Endodermal cell (in vitro differentiated cells): ENCODE data around the gene OPRM1. TPM values are rescaled to one million over a fixed set of nuclear protein-coding genes. Genes with fewer than 3 reads are reported as not detected.
"Not testable (repeated sequence)": the region's sequence is repeated elsewhere in the genome, so short reads cannot be mapped to it uniquely, and the experiment has no call there.

Experiments
- DNase-seq: peaks from one replicate; pipeline ENCODE4 v3.0.0-alpha.2; 2017
- H3K27ac ChIP-seq: 2 replicates; pipeline ENCODE4 v1.5.1; 2013; ENCODE audit warnings: mild to moderate bottlenecking, low read depth, low read length, moderate library complexity
- H3K27me3 ChIP-seq: 2 replicates; pipeline ENCODE4 v1.6.1; 2013; ENCODE audit warnings: mild to moderate bottlenecking, low read length, moderate library complexity; ENCODE audit not compliant: insufficient read depth, control insufficient read depth, poor library complexity, severe bottlenecking
- H3K36me3 ChIP-seq: 2 replicates; pipeline ENCODE4 v1.7.0; 2013; ENCODE audit warnings: mild to moderate bottlenecking, low read length, moderate library complexity; ENCODE audit not compliant: control insufficient read depth, insufficient read depth
- H3K4me1 ChIP-seq: one replicate; pipeline ENCODE4 v1.7.0; 2013; ENCODE audit warnings: low read length; ENCODE audit not compliant: control insufficient read depth, insufficient read depth
- H3K4me3 ChIP-seq: 2 replicates; pipeline ENCODE4 v1.5.1; 2013; ENCODE audit warnings: mild to moderate bottlenecking, low read length, moderate library complexity
- H3K9ac ChIP-seq: 2 replicates; pipeline ENCODE4 v1.6.1; 2013; ENCODE audit warnings: mild to moderate bottlenecking, low read length, moderate library complexity; ENCODE audit not compliant: poor library complexity, severe bottlenecking; ENCODE audit errors: extremely low read depth
- H3K9me3 ChIP-seq: 2 replicates; pipeline ENCODE4 v1.6.1; 2013; ENCODE audit warnings: mild to moderate bottlenecking, low read length, moderate library complexity; ENCODE audit not compliant: control insufficient read depth
- H3K27ac Mint-ChIP-seq: 2 replicates; pipeline ENCODE4 v1.8.0; 2020; ENCODE audit warnings: mixed read lengths
- H3K27me3 Mint-ChIP-seq: 2 replicates; pipeline ENCODE4 v1.8.0; 2021; ENCODE audit warnings: mild to moderate bottlenecking, mixed read lengths; ENCODE audit not compliant: insufficient read depth
- H3K36me3 Mint-ChIP-seq: 2 replicates; pipeline ENCODE4 v1.8.0; 2020; ENCODE audit warnings: low read depth, mixed read lengths
- H3K4me1 Mint-ChIP-seq: 2 replicates; pipeline ENCODE4 v1.8.0; 2020; ENCODE audit warnings: mixed read lengths
- H3K4me3 Mint-ChIP-seq: 2 replicates; pipeline ENCODE4 v1.8.0; 2020; ENCODE audit warnings: mild to moderate bottlenecking, moderate library complexity, mixed read lengths
- H3K9me3 Mint-ChIP-seq: 2 replicates; pipeline ENCODE4 v1.8.0; 2020; ENCODE audit warnings: mild to moderate bottlenecking, mixed read lengths
- CTCF ChIP-seq: fragments of 200-600 bp; sonication (generic); conservative IDR thresholded peaks from 2 replicates; pipeline ENCODE4 v1.5.0; 2021; ENCODE audit warnings: antibody characterized with exemption, mild to moderate bottlenecking
- WGBS, 2 experiments: methylation state at CpG; one replicate each; pipeline versions ENCODE4 v1.1.5 to v1.1.7; 2013; ENCODE audit warnings: missing lambda C conversion rate in 2 of 2, mixed read lengths in 1 of 2; ENCODE audit not compliant: insufficient coverage in 1 of 2, insufficient read length in 1 of 2; 5-methylcytosine and 5-hydroxymethylcytosine counted together
- total RNA-seq, 2 donors: library from RNA; stranded (reverse); fragmentation: NEBNext Ultra II Directional in 1 of 2; extraction: Animal tissue kit (Norgen Biotek cat#: 25700) in 1 of 2; gene quantifications; 2 replicates in 1 of 2; 3 replicates in 1 of 2; pipeline ENCODE4 v1.2.1, GENCODE V29; 2021

Gene OPRM1
- total RNA-seq, 2 donors from 2014 or later: not detected

GRCh38 chr6:154187714-154188113 is 148.7 kb downstream of the OPRM1 start:
- Mint-ChIP-seq H3K4me3 (no peak overlapping the region), H3K4me1 (no peaks in the 10 kb centered on the region)

GRCh38 chr6:154196333-154196885 is 157.4 kb downstream of the OPRM1 start:
- no peaks in the 10 kb centered on the region for H3K27me3 ChIP-seq
- WGBS, 2 experiments: 92% methylated on average over 1 of the region's 1 CpG; no CpG with 5 or more reads in 1 of the 2 experiments
- no peak overlapping the region for H3K9ac ChIP-seq

More at GRCh38 chr6:154187714-154188113, 148.7 kb downstream of the OPRM1 start:
- no peak for TF ChIP-seq CTCF
- Histone ChIP-seq H3K9me3 (no peaks in the 10 kb centered on the region), H3K36me3 (no peaks in the 10 kb centered on the region), H3K27me3 (no peaks in the 10 kb centered on the region), H3K27ac (no peak overlapping the region), H3K9ac (no peak overlapping the region), H3K4me1 (no peaks in the 10 kb centered on the region), H3K4me3 (no peak overlapping the region)
- no peak for DNase-seq
- Mint-ChIP-seq H3K27ac (no peak overlapping the region), H3K9me3 (peaks cover 6% of the 10 kb centered on the region), H3K36me3 (no peaks in the 10 kb centered on the region), H3K27me3 (no peaks in the 10 kb centered on the region)

GRCh38 chr6:154197196-154197860 is 158.3 kb downstream of the OPRM1 start:
- H3K27ac Mint-ChIP-seq: no peak overlapping the region
- Histone ChIP-seq H3K9ac (no peak overlapping the region), H3K36me3 (no peaks in the 10 kb centered on the region), H3K4me1 (no peaks in the 10 kb centered on the region), H3K4me3 (no peak overlapping the region), H3K27me3 (no peaks in the 10 kb centered on the region), H3K27ac (no peak overlapping the region), H3K9me3 (no peaks in the 10 kb centered on the region)
- H3K9me3 Mint-ChIP-seq: peaks cover 2% of the 10 kb centered on the region
- TF ChIP-seq CTCF: no peak
- no peaks in the 10 kb centered on the region for H3K27me3 Mint-ChIP-seq
- H3K4me3 Mint-ChIP-seq: no peak overlapping the region
- no peak for DNase-seq
- H3K36me3 Mint-ChIP-seq: peaks cover 4% of the 10 kb centered on the region
- peaks cover 10% of the 10 kb centered on the region for H3K4me1 Mint-ChIP-seq

More at GRCh38 chr6:154196333-154196885, 157.4 kb downstream of the OPRM1 start:
- H3K27ac ChIP-seq: no peak overlapping the region
- Mint-ChIP-seq H3K4me1 (peaks cover 10% of the 10 kb centered on the region), H3K4me3 (no peak overlapping the region), H3K27me3 (no peaks in the 10 kb centered on the region), H3K27ac (no peak overlapping the region), H3K9me3 (peaks cover 6% of the 10 kb centered on the region), H3K36me3 (peaks cover 4% of the 10 kb centered on the region)
- TF ChIP-seq CTCF: no peak
- no peak overlapping the region for H3K4me3 ChIP-seq
- H3K9me3 ChIP-seq: no peaks in the 10 kb centered on the region
- no peaks in the 10 kb centered on the region for H3K36me3 ChIP-seq
- H3K4me1 ChIP-seq: no peaks in the 10 kb centered on the region
- no peak for DNase-seq

- not testable (repeated sequence) for H3K4me3 Mint-ChIP-seq, H3K9me3 Mint-ChIP-seq
- H3K4me1 Mint-ChIP-seq: peaks cover 10% of the 10 kb centered on the region
These were observed 162.6 kb downstream of the OPRM1 start for GRCh38 chr6:154201688-154202087.

More at GRCh38 chr6:154201688-154202087, 162.6 kb downstream of the OPRM1 start:
- H3K27ac Mint-ChIP-seq, H3K9me3 ChIP-seq, H3K27me3 Mint-ChIP-seq, H3K9ac ChIP-seq, H3K36me3 Mint-ChIP-seq, DNase-seq, H3K27me3 ChIP-seq, H3K36me3 ChIP-seq, H3K4me1 ChIP-seq, H3K27ac ChIP-seq, H3K4me3 ChIP-seq: not testable (repeated sequence)
- 87 to 90% methylated on average over 4 of the region's 4 CpGs for WGBS, 2 experiments
